ENCODE data around the gene AANAT.

The AANAT gene

DNA sequence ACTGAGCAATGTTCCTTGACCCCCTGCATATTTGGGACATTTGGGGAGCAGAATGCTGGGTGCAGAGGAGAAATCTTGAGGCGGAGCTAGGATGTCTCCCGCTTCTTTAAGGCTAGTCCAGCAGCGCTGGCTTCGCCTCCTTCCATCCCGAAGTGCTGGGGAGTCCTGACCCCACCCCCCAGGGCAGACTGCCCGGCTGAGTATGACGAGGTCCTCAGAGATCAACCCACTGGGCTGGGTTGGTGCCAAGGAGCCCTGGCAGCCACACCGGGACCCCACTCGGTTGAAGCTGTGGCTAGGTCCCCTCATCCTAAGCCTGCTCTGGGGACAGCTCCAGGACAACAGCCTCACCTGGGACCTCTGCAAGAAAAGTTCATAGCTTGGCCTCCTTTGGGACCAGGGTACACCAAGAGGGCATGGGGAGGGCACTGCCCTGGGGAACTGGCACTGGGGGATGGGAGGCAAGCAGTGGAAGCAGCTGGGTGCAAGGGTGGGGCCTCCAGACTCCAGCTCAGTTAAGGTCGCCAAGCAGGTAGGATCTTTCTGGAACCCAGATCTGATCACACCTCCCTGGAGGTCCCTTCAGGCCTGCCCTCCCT is 22.8 kb downstream of the AANAT start:
- no peak for DNase-seq (ENCODE audit: low read depth in 2 of 2)

DNA sequence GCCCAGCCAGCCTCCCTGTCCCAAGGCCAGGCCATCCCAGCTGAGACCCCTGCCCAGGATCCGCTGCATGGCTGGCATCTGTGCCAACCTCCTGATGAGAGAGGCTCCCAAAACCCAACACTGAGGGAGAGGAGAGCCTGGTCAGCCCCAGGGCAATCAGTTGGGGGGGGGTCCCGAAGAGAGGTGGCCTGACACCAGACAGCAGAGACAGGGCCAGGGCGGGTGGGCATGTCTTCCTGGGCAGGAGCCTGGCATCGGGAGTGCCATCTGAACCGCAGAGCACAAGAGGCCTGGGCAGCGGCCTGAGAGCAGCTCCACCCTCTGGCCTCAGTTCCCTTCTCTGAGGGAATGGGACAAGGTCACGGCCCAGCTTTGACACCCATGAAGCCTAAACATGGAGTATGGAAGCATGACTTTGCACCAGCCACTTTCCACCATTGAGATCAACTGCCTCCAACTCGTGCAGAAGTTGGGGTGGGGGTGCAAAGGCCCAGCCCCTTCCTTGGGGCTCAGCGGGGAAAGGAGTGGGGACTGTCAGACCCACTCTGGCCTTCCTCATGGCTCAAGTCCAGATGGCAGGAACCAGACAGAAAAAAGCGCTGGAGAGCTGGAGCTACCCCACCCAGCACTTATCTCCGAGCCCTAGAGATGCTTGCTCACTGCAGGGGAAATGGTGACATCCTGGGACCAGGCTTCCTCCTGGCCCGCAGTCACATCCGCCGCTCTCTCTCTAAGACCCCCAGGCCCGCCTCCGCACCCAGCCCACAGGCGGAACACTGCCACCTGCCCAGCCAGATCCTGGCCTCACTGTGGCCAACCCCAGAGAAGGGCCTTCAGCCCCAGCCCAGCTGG is 24.1 kb downstream of the AANAT start:
- DNase-seq (ENCODE audit: low read depth in 2 of 2) = no peak

DNA sequence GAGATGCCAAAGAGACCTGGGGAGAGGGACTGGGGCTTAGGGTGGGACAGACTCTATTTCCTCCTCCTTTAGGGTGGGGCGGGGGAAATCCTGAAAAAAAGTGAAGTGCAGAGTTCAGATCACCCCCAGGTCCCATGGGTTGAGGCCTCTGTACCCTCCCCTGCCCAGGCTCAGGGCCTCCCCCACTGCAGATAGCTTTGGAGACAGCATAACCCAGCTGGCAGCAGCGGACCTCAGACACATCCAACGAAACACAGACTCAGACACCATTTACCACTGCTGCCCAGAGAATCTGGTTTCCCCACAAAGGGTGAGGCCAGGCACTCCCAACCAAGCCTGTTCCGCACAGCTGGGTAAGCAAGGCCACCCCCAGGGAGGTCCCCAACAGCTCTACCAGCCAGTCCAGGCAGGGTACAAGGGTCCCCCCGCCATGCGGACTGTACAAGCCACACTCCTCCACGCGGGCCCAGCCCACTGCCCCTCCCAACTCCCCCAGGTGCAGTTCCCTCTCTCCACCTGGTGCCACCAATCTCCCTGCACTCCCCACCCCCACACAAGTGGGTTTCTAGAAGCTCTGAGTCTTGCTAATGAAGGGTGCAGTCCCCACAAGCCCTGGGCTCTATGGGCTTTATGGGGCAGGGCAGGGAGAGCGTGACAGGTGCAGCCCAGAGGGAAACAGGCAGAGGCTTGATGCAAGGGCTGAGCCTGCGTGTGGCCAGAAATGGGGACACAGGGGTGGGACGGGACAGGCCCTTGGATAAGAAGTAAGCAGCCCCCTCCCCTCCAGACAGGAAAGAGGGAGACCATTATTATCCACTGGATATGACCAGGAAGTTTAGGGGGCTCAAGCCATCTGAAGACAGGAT is 25.0 kb downstream of the AANAT start:
- no peak for DNase-seq (ENCODE audit: low read depth in 2 of 2)

DNA sequence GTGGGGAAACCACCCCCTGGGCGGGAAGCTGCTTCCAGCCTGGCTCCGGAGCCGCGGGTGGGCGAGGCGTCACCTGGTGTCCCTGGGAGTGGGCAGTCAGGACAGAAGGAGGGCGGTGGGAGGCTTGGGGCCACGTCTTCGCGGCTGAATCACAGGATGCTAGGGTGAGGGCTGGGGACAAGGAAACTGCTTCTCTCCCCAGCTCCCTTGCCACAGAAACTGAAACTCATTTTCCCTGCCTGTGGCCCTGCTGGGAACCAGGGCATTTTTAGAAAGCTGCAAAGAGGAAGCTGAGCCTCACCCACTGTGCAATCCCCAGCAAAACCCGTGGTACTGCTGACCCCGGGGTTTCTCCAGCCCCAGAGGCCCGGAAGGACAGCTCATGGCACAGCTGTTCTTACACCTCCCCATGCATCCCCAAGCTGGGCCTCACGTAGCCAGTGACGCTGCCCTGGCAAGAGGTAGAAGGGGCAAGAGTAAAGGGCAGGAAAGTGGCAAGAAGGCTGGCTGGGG is 25.6 kb downstream of the AANAT start:
- DNase-seq (ENCODE audit: low read depth in 2 of 2) = no peak

DNA sequence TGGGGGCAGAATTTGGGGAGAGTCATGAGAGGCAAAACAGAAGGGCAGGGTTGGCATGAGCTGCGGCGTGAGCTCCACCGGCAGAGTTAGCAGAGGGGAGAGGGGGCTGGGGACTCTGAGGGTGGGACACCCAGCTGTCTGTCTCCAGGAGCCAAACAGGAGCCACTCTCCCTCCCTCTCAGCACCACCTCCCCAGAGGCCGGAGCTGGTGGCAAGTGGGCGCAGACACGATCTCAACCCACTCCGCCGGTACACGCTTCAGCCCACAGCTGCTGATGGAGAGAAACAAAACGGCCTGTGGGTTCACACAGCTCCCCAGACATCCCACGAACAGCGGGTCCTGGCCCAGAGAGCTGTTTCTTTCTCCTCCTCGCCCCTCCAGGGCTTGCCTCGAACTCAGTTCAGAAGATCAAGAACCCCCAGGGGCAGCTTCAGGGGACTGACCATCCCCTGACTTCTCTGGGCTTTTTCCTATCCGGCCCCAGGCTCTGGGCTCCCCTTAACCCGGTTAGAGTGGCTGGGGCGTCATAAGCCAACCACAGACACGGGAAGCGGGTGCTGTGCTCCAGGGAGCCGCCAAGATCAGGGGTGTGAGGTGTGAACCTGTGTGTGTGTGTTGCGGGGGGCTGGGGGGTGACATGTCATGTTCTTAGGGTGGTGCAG is 26.2 kb downstream of the AANAT start:
- no peak for DNase-seq (ENCODE audit: low read depth in 2 of 2)

DNA sequence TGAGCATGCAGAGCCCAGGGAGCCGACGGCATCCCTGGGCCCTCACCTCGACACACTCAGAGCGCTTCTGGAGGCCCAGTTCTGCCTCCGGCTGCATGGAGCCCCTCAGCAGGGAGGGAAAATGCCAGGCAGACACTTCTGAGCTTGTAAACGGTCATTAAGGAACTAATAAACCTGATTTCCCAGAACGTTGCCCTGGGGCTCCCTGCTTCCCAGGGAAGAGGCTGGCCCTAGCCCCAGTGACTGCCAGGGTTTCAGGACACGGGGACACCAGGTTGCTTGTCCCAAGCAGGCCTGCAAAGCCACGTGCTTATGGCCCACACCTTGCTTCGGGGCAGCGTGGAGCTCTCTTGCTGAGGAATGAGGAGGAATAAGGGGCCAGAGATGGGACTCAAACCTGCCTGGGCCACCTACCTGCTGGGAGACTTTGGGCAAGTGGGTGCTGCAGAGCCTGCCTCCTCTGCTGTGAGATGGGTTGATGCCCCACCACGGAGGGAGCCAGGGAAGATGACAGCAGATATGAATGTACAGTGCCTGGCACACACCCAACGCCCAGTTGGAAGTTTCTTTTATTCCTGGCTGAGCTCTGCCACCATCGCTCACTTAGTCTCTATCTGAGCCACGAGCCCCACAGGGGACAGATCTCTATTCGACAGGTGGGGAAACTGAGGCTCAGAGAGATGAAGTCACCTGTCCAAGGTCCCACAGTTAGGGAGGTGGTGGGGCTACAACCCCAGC is 28.4 kb downstream of the AANAT start:
- DNase-seq (ENCODE audit: low read depth in 2 of 2) = no peak

DNA sequence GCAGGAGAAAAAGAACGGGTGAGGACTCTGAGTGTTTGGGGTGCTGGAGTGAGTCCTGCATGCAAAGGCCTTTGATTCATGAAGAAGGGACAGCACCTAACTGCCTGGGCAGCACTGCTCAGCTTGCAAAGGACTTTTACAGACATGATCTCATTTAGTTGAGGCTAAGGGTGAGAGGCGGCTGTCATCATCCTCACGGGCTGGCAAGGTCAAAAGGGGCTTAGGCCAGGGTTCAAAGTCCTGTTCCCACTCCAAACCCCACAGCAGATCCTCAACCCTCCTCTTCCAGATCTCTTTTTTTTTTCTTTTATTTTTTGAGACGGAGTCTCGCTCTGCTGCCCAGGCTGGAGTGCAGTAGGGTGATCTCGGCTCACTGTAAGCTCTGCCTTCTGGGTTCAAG is 29.1 kb downstream of the AANAT start:
- DNase-seq (ENCODE audit: low read depth in 2 of 2) = no peak

DNA sequence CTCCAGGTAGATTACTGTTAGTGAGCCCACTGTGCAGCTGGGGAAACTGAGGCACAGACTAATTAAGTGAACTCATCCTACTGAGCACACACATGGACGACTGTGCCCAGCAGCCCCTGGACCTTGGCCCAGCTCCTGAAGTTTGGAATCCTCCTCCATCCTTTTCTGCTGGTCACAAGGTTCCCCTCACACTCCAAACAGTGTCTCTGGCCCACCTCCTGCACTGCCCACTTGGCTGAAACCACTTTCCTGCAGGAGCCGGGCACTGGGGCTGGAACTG is 30.2 kb downstream of the AANAT start:
- no peak for DNase-seq (ENCODE audit: low read depth in 2 of 2)

DNA sequence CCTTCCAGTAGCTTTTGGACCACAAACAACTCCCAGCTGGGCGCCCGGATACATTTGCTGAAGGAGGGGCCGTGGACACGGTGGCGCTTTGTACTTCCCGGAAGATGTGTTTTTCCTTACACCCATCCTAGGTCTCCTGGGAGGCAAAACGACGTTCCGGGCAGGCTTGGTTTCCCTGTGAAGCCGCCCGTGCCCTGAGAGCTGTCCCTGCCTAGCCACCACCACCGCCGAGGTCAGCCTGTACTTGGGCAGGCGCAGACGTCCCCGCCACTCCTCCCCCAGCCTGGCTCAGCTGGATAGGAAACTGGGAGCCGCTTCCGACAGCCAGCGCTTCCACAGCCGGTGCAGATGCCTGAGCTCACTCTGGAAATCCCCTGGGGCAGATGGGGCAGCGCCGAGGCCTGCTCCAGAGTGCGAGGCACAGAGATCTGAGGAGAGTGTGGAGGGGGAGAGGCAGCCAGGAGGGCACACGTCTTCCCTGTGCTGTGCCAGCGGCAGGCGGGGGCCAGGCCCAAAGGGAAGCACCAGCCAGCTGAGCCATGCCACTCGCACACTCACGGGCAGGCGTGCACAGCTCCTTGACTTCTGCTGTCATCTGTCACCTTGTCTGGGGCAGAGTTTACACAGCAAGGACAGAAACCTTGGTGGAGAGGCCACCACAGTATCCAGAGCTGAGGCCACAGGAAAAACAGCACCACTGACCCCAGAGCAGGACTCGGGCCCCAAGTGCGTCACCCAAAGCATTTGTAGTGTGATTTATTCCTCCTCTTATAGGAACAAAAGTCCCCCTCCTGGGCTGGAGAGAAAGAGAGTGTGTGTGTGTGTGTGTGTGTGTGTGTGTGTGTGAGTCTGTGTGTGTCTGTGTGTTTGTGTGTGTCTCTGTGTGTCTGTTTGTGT is 30.8 kb downstream of the AANAT start:
- DNase-seq (ENCODE audit: low read depth in 2 of 2) = no peak

DNA sequence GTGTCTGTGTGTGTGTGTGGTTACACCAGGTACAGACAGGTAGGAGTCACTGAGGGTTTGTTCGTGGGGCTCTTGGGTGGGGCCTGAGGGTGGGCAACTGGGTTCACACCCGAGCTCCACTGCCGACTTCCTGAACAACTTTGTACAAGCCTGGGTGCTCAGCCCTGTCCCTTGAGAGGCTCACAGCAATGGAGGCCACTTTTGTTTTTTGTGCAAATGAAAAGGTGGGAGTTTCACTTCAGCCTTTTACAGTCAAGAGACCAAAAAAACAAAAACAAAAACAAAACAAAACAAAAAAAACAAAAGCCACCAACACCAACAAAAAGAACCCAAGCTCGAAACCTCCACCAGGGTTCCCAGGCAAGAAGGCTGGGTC is 31.5 kb downstream of the AANAT start:
- no peak for DNase-seq (ENCODE audit: low read depth in 2 of 2)

DNA sequence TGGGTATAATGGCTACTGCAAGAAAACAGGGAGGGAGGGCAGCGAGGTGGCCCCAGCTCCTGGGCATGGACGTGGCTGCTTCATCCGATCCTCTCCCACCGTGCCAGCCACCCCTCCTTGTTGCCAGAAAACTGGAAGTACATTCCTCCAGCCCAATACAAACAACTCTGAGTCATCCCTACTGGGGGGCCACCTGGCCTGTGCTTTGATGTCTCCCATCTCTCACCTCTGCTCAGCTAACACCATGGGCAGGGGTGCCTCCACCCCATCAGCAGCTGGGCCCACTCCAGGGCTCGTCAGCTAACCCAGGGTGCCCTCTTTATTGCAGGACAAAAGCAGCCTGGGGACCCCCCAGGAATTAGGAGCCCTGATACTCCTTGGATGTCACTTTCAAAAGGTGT is 31.9 kb downstream of the AANAT start:
- no peak for DNase-seq (ENCODE audit: low read depth in 2 of 2)

DNA sequence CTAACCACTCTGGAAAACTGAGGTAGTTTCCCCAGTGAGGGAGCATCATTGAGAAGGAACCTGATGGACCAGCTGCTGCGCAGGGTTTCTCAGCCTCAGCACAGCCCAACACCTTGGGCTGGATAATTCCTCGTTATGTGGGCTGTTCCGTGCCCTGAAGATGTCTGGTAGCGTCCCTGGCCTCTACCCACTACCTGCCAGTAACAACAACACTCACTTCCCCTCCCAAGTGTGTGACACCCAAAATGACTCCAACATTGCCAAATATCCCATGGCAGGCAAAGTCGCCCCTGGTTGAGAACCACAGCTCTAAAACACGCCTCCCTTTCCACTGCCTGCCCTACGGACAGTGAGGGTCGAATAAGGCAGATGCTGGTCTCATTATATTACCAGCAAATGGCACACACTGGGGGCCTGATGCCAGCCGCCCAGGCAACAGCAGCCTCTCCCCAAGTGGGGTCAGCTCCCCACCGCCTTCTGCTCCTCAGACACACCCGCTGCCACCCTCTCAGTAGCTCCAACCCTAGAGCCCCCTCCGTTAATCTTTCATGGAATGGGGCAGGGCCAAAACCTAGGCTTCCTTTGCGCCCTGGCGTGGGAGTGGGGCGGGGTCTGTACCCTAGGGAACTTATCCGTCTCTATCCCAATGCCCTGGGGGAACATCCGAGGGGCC is 32.8 kb downstream of the AANAT start:
- no peak for DNase-seq (ENCODE audit: low read depth in 2 of 2)

DNA sequence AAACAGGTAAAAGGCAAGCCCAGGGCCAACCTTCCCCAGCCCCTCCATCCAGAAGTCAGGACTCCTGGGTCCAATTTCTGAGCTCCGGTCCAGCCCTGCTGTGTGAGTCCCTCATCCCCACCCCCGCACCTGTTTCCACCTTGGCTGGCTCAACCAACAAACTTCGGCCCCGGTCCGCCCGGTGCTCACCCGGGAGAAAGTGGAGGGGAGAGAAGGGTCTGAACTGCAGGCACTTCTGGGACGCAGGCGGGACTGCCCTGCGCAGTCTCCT is 33.3 kb downstream of the AANAT start:
- DNase-seq (ENCODE audit: low read depth in 2 of 2) = no peak

DNA sequence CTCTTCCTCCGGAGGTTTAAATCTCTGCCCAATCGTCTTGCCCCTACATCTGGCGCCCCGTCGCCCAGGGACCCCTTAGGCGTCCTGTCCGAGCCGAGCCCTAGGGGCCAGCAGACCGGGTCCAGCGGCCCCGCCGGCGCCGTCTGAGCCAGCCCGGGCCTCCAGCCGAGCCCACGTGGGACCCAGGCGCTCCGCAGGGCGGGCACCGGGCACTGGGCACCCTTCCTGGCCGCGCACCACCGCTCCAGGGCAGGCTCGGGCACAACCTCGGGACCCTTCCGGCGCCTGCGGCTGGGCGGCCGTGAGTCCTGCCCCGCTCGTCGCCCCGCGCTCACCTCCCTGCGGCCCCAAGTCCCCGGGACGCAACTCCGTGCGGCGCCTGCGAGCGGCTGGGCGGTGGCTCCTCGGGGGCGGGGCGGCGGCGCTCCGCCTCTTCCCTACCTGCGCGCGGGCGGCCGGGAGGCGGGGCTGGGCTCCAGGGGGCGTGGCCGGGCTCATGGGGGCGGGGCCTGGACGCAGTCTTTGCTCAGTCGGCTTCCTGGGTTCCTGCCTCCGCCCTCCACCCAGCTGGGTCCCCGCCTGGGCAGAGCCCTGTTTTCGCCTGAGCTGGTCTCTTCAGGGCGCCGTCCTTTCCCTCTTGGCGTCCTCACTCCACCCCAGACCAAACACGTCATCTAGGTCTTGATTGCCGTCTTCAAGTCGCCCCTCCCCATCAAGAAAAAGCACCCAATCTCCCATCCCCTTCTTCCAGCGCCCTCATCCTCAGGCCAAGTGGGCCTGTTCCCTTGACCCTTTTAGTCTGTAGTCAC is 33.8 kb downstream of the AANAT start, which contains the start of gene RHBDF2:
RHBDF2 (minus strand) TSS at position 406 of the 809 bp plus-strand sequence. CDS start 19,899 bp downstream, outside the sequence.
- DNase-seq (ENCODE audit: low read depth in 2 of 2) = no peak

DNA sequence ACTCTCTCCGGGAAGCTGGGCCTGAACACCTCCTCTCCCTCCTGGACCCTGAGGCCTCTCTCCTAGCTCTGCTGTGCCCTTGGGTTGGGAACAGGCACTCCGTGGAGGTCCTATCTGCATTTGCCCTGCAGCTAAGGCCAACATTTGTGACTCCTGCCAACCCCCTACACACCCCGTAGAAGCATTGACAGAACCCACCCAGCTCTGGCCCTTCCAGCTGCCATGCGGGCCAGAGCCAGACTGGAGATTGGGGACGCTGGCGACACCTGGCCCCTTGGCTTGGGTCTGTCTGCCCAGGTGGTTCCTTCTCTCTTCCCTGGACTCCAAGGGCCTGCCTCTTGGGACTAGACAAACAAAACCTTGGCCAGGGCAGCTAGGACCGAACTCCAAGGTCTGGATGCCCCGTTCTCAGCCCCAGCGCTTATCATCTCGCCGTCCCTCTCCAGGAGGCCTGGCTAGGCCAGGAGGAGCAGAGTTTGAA is 34.5 kb downstream of the AANAT start:
- no peak for DNase-seq (ENCODE audit: low read depth in 2 of 2)

DNA sequence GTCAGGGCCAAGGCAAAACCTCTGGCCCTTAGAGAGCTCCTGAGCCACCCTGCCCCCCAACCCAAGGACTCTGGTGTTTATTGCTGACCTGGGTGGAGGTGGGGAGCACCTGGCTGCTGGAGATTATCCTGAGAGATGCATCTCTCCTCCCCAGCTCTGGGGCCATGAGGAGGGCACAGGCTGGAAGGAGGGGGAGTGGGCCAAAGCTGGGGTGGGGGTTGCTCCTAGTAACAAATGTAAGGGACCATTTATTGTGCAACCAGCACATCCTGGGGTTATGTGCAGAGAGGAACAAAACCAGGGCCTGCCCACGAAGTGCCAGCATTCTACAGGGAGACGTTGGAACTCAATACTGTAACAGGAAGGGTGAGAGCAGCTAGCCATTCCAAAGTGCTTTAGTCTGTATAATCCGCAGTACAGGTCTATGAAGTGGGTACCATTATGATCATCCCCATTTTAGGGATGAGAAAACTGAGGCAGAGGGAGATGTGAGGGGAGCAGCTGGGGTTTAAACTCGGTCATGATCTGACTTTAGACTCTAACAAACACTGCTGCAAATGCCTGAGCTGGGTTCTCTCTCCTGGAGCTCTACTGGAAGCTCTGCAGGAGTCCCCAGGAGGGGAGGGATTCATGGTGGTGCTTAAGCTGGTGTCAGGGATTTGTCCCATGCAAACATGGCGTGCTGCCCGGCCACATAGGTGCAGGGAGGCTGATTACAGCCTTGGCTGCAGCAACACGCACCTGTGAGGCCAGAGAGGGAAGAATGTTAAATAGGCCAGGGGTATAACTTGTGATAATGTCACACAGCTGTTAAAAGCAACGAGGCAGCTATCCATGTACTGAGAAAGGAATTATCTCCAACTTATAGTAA is 35.2 kb downstream of the AANAT start:
- no peak for DNase-seq (ENCODE audit: low read depth in 2 of 2)

DNA sequence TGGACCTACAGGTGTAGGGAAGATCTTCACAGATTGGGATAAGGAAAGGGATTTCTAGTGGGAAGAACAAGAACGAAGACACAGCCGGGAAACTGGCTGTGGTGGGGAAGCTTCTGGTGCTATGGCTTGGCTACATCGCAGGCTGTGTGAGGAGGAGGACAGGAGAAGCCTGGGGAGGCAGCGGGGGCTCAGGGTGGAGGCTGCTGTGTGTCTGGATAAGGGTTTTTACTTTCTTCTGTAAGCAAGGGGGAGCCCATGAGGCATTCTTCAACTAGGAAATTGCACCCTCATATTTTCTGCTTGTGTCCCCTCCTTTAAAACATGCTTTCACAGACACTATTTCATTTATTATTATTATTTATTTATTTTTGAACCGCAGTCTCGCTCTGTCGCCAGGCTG is 36.7 kb downstream of the AANAT start:
- DNase-seq (ENCODE audit: low read depth in 2 of 2) = no peak

Data from fibroblast of skin of left biceps (primary cell).